HUES6 (cell line): Measurements from ENCODE around the gene SPRING1.
A peak's percentile ranks its signal among the peaks of the same experiment; 100 is the strongest.
"Not testable (repeated sequence)": the region's sequence is repeated elsewhere in the genome, so short reads cannot be mapped to it uniquely, and the experiment has no call there.

Experiments used
- H3K27ac ChIP-seq: 2 replicates; pipeline ENCODE4 v1.7.0; 2013; ENCODE audit warnings: low read depth, mild to moderate bottlenecking, low read length, inconsistent platforms
- H3K27me3 ChIP-seq: 2 replicates; pipeline ENCODE4 v1.6.1; 2013; ENCODE audit warnings: low read length; ENCODE audit not compliant: control insufficient read depth, insufficient read depth
- H3K36me3 ChIP-seq: 2 replicates; pipeline ENCODE4 v1.6.1; 2013; ENCODE audit warnings: low read length; ENCODE audit not compliant: control insufficient read depth, insufficient read depth
- H3K4me1 ChIP-seq: 2 replicates; pipeline ENCODE4 v1.6.1; 2013; ENCODE audit warnings: low read length; ENCODE audit not compliant: control insufficient read depth, insufficient read depth
- H3K4me3 ChIP-seq: 2 replicates; pipeline ENCODE4 v1.5.1; 2013; ENCODE audit warnings: low read depth, low read length
- H3K9ac ChIP-seq: one replicate; pipeline ENCODE4 v1.6.1; 2013; ENCODE audit warnings: mild to moderate bottlenecking, low read length
- H3K9me3 ChIP-seq: 2 replicates; pipeline ENCODE4 v1.6.1; 2013; ENCODE audit warnings: low read depth, low read length; ENCODE audit not compliant: control insufficient read depth, insufficient read depth

The SPRING1 gene

DNA sequence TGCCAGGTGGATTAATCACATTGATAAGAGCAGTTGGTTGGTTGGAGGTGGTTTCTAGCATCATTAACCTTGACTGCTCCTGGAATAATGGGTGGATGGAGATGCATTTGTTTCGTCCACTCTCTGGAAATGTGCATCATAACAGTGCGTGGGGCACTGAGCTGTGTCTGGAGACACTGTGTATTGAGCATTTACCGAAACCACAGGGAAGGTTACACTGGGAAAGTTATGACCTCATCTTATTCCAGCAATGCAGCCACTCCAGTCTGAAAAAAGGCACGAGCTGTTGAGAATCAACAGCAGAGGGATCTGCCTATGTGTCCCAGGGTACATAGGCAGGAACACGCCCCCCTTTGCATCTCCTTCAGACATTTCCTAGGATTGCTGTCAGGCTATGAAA is 27.4 kb upstream of the SPRING1 start:
- H3K9ac ChIP-seq: no peak overlapping the region
- H3K9me3 ChIP-seq: no peaks in the 10 kb centered on the region
- no peaks in the 10 kb centered on the region for H3K4me1 ChIP-seq
- H3K27me3 ChIP-seq: no peaks in the 10 kb centered on the region
- H3K36me3 ChIP-seq: peaks cover 33% of the 10 kb centered on the region
- H3K27ac ChIP-seq: no peak overlapping the region
- H3K4me3 ChIP-seq: no peak overlapping the region

DNA sequence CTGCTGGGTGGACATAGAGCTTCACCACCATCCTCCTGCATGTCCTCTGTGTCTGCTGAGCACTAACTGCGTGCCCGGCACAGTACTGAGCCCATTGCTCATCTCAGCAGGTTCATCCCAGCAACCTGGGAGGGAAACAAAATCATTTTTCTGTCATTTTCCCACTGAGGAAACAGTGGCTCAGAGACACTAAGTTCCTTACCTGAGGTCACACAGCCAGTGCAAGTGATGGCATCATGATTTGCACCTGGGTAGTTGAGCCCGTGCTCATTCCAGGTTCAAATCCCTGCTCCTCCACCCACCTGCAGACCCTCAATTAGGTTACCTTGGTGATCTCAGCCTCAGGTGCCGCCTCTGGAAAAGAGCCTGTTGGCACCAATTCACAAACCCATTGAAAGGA is 23.6 kb upstream of the SPRING1 start:
- Histone ChIP-seq H3K36me3 (peaks cover 22% of the 10 kb centered on the region), H3K4me1 (no peaks in the 10 kb centered on the region), H3K27ac (no peak overlapping the region), H3K9ac (no peak overlapping the region), H3K9me3 (no peaks in the 10 kb centered on the region), H3K4me3 (no peak overlapping the region), H3K27me3 (no peaks in the 10 kb centered on the region)

DNA sequence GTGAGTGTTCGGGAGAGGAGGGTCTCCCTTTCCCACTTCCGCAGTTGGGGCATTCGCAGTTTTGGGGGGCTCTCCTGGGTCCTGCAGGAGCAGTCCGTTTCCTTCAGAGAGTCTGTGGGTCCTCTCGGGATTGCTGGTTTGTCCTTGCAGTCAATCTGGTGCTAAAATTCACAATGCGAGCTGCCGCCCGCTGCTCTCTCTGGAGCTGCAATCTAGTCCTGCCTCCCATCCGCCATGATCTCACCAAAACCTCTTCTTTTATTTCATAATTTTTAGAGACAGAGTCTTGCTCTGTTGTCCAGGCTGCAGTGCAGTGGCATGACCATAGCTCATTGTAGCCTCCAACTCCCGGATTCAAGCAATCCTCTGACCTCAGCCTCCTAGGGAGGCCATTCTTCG is 22.8 kb upstream of the SPRING1 start:
- no peaks in the 10 kb centered on the region for H3K27me3 ChIP-seq
- peak overlapping the region; percentile 81 for H3K9ac ChIP-seq
- H3K27ac ChIP-seq: peak overlapping the region; percentile 34; the same call in 1 of the 2 replicates
- H3K4me3 ChIP-seq: peak overlapping the region; percentile 58; the same call in 1 of the 2 replicates
- peaks cover 20% of the 10 kb centered on the region for H3K36me3 ChIP-seq
- H3K9me3 ChIP-seq: no peaks in the 10 kb centered on the region
- no peaks in the 10 kb centered on the region for H3K4me1 ChIP-seq

DNA sequence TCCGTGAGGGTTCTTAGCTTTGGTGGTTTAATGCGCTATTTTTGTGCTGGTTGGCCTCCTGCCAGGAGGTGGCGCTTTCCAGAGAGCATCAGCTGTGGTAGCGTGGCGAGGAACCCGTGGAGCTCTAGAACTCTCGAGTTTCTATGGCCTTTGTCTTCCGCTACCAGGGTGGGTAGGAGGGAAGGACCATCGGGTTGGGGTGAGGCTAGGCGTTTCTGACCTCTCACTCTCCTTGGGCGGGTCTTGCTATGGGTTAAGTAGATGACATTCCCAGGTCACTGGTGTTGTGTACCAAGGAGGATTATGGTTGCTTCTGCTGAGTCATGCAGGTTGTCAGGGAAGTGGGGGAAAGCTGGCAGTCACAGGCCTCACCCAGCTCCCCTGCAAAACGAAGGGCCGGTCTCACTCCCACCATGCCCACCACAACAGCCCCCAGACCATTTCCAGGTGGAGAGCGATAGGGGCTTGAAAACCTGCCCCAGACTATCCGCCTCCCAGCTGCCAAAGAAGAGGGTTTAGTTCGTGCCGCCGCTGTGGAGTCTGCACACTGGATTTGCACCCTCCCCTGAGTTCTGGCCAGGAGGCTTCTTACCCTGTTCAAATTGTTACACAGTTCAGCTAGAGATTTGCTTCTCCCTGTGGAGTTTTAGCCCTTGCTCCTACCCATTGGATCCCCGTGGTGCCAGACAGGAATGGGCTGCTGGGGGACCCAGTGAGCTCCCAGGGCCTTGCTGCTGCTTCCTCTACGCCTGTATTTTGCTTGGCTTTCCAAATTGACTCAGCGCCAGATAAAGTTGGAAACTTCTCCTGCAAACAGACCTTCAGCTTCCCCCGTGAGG is 22.1 kb upstream of the SPRING1 start:
- peak overlapping the region; percentile 81 for H3K9ac ChIP-seq

DNA sequence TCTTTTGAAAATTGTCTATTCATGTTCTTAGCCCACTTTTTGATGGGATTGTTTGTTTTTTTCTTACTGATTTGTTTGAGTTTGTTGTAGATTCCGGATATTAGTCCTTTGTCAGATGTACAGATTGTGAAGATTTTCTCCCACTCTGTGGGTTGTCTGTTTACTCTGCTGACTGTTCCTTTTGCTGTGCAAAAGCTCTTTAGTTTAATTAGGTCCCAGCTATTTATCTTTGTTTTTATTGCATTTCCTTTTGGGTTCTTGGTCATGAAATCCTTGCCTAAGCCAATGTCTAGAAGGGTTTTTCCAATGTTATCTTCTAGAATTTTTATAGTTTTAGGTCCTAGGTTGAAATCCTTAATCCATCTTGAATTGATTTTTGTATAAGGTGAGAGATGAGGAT is 16.9 kb upstream of the SPRING1 start:
- not testable (repeated sequence) for H3K27me3 ChIP-seq, H3K4me3 ChIP-seq, H3K27ac ChIP-seq, H3K9ac ChIP-seq, H3K4me1 ChIP-seq, H3K9me3 ChIP-seq
- H3K36me3 ChIP-seq: peaks cover 13% of the 10 kb centered on the region

More for the DNA sequence above, 22.1 kb upstream of the SPRING1 start:
- Histone ChIP-seq H3K27me3 (no peaks in the 10 kb centered on the region), H3K4me1 (no peaks in the 10 kb centered on the region), H3K27ac (peak overlapping the region; percentile 34; the same call in 1 of the 2 replicates), H3K4me3 (peak overlapping the region; percentile 58), H3K36me3 (peaks cover 20% of the 10 kb centered on the region), H3K9me3 (no peaks in the 10 kb centered on the region)

DNA sequence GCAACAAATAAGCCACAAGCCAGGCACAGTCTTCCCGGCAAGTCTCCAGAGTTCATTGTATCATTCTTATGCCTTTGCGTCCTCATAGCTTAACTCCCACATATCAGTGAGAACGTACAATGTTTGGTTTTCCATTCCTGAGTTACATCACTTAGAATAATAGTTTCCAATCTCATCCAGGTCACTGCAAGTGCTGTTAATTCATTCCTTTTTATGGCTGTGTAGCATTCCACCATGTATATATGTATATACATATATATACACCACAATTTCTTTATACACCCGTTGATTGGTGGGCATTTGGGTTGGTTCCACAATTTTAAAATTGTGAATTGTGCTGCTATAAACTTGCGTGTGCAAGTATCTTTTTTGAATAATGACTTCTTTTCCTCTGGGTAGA is 16.2 kb upstream of the SPRING1 start:
- H3K36me3 ChIP-seq: peaks cover 13% of the 10 kb centered on the region
- H3K27me3 ChIP-seq, H3K9ac ChIP-seq, H3K4me3 ChIP-seq, H3K9me3 ChIP-seq, H3K27ac ChIP-seq, H3K4me1 ChIP-seq: not testable (repeated sequence)

DNA sequence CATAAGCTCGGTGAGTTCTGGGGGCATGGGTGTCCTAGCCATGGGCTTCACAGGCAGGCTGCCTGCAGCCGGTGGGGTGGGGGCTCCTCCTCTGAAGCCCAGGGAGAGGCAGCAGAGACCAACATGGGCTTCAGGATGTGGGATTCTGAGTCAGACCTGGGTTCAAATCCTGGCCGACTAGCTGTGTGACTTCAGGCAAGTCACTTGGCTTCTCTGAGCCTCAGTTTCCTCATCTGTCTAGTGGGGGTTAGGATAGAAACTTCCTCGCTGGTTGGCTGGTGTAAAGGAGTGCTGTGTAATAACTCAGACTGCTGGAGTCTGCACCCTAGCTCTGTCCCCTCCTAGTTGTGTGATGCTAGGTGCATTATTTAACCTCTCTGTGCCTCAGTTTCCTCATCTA is 12.4 kb upstream of the SPRING1 start:
- H3K4me3 ChIP-seq: no peak overlapping the region
- H3K4me1 ChIP-seq: no peaks in the 10 kb centered on the region
- H3K27ac ChIP-seq: no peak overlapping the region

DNA sequence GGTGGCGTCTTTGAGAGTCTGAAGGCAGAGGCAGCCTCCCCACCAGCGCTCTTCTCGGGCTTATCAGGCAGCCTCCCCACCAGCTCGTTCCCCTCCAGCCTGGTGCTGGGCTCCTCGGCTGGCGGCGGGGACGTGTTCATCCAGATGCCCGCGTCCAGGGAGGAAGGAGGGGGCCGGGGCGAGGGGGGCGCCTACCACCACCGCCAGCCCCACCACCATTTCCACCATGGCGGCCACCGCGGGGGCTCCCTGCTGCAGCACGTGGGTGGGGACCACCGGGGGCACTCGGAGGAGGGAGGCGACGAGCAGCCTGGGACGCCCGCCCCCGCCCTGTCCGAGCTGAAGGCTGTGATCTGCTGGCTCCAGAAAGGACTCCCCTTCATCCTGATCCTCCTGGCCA is 12.0 kb upstream of the SPRING1 start:
- Histone ChIP-seq H3K36me3 (peaks cover 27% of the 10 kb centered on the region), H3K27me3 (no peaks in the 10 kb centered on the region), H3K4me3 (no peak overlapping the region), H3K9me3 (no peaks in the 10 kb centered on the region), H3K9ac (no peak overlapping the region), H3K4me1 (no peaks in the 10 kb centered on the region), H3K27ac (no peak overlapping the region)

More for the DNA sequence above, 12.4 kb upstream of the SPRING1 start:
- no peaks in the 10 kb centered on the region for H3K27me3 ChIP-seq
- no peaks in the 10 kb centered on the region for H3K9me3 ChIP-seq
- peaks cover 27% of the 10 kb centered on the region for H3K36me3 ChIP-seq
- no peak overlapping the region for H3K9ac ChIP-seq

DNA sequence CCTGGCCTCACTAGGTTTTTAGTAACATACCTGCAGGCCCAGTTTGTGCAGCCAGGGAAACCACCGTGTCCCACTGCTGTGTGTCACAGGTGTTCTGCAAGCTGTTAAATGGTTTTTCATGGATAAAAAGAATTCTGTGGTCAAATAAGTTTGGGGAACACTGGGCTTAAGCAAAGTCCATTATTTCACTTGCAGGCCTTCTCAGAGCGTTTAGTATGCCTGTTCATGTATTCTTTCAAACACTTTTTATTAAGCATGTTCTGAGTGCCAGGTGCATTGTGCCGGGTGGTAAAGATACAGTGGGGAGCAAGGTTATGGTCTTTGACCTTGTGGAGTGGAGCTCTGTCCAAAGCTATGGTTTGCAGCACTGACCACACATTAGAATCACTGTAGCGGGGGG is 7.7 kb upstream of the SPRING1 start:
- H3K27ac ChIP-seq: no peak overlapping the region
- H3K27me3 ChIP-seq: no peaks in the 10 kb centered on the region
- H3K9ac ChIP-seq: no peak overlapping the region
- no peaks in the 10 kb centered on the region for H3K4me1 ChIP-seq
- peaks cover 41% of the 10 kb centered on the region for H3K36me3 ChIP-seq
- no peak overlapping the region for H3K4me3 ChIP-seq
- H3K9me3 ChIP-seq: no peaks in the 10 kb centered on the region

DNA sequence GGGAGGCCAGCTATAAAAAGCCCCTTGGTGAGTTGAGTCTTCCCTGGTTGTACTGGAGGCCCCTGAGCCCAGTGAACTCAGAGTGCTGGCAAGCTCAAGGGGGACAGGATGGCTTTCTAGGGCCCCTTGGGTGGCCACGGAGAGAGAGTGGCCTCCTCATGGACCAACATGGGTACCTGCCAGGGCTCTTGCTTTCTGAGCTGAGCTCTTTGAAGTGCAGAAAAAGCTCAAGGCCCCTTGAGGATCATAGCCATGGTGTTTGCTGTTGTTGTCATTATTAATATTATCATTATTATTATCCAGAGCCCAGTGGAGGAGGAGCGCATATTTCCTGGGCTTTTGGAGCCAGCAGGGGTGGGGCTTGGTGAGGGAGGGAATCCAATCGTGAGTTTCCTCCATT is 6.9 kb upstream of the SPRING1 start:
- Histone ChIP-seq H3K4me3 (no peak overlapping the region), H3K9me3 (no peaks in the 10 kb centered on the region), H3K4me1 (no peaks in the 10 kb centered on the region), H3K36me3 (peaks cover 39% of the 10 kb centered on the region), H3K27ac (no peak overlapping the region), H3K27me3 (no peaks in the 10 kb centered on the region), H3K9ac (no peak overlapping the region)

DNA sequence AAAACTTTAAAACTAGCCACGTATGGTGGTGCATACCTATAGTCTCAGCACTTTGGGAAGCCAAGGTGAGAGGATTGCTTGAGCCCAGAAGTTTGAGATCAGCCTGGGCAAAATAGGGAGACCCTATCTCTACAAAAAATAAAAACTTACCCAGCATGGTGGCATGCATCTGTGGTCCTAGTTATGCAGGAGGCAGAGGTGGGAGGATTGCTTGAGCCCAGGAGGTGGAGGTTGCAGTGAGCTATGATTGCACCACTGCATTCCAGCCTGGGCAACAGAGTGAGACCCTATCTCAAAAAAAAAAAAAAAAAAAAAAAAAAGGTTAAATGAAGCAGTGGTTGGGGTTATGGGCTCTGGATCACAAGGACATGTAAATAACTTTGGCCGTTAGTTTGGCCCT is 4.9 kb upstream of the SPRING1 start:
- H3K9me3 ChIP-seq, H3K27ac ChIP-seq, H3K4me1 ChIP-seq, H3K27me3 ChIP-seq, H3K4me3 ChIP-seq, H3K9ac ChIP-seq: not testable (repeated sequence)
- H3K36me3 ChIP-seq: peaks cover 35% of the 10 kb centered on the region
